IMR-90 (cell line): Measurements from ENCODE around the gene LENG9. TPM values are rescaled to one million over a fixed set of nuclear protein-coding genes. Genes with fewer than 3 reads are reported as not detected.

Experiments
- ATAC-seq: fragments of 200-7000 bp; cut with Tn5 transposase; 2 replicates; pipeline ENCODE4 v1.9.1; 2020; ENCODE audit warnings: low read depth, mild to moderate bottlenecking, moderate library complexity
- BruUV-seq: library from RNA; stranded (reverse); fragments of 400-500 nt; replicated peaks from 2 replicates; lab custom pipeline; 2021; lab: Mats Ljungman, UMichigan
- CTCF ChIA-PET: fragments of 300-600 bp; formaldehyde crosslinking; extraction: SDS; loops from one replicate; lab custom pipeline; 2021; ENCODE audit warnings: antibody characterized with exemption; lab: Yijun Ruan, JAX
- POLR2A ChIA-PET: fragments of 300-600 bp; sonication (Branson Sonifier 250); formaldehyde crosslinking; loops from one replicate; lab custom pipeline; 2022; ENCODE audit warnings: antibody characterized with exemption; ENCODE audit not compliant: unreplicated experiment; lab: Charles Lee
- DNase-seq: peaks from one replicate; pipeline ENCODE4 v3.0.0; 2013
- H2AFZ ChIP-seq: replicated peaks from 2 replicates; pipeline ENCODE3; 2013; ENCODE audit warnings: low read length, mild to moderate bottlenecking; ENCODE audit not compliant: poor library complexity
- H2AK5ac ChIP-seq: 2 replicates; pipeline ENCODE4 v1.6.1; 2013; ENCODE audit warnings: low read depth, low read length, inconsistent platforms
- H2AK9ac ChIP-seq: replicated peaks from 2 replicates; pipeline ENCODE3; 2013; ENCODE audit warnings: mild to moderate bottlenecking, low read depth, low read length, moderate library complexity; ENCODE audit not compliant: poor library complexity
- H2BK120ac ChIP-seq: 2 replicates; pipeline ENCODE4 v1.6.1; 2013; ENCODE audit warnings: low read depth, low read length, inconsistent platforms
- H2BK15ac ChIP-seq: 3 replicates; pipeline ENCODE4 v1.6.1; 2013; ENCODE audit warnings: low read depth, low read length, inconsistent platforms
- H2BK20ac ChIP-seq: 2 replicates; pipeline ENCODE4 v1.6.1; 2013; ENCODE audit warnings: low read depth, mild to moderate bottlenecking, inconsistent platforms, low read length, moderate library complexity
- H2BK5ac ChIP-seq: 2 replicates; pipeline ENCODE4 v1.6.1; 2013; ENCODE audit warnings: mild to moderate bottlenecking, low read depth, low read length, inconsistent platforms; ENCODE audit not compliant: poor library complexity, severe bottlenecking
- H3K14ac ChIP-seq: replicated peaks from 2 replicates; pipeline ENCODE4 v1.6.1; 2013; ENCODE audit warnings: low read depth, low read length, inconsistent platforms
- H3K18ac ChIP-seq: 2 replicates; pipeline ENCODE4 v1.6.1; 2013; ENCODE audit warnings: low read depth, low read length, control low read depth
- H3K23ac ChIP-seq: 2 replicates; pipeline ENCODE4 v1.6.1; 2013; ENCODE audit warnings: low read depth, low read length, inconsistent platforms
- H3K27ac ChIP-seq: 2 replicates; pipeline ENCODE4 v1.5.1; 2013; ENCODE audit warnings: mild to moderate bottlenecking, control low read depth, low read length; ENCODE audit not compliant: insufficient read depth
- H3K27me3 ChIP-seq: 2 replicates; pipeline ENCODE4 v1.6.1; 2013; ENCODE audit warnings: low read length; ENCODE audit not compliant: control insufficient read depth, insufficient read depth
- H3K36me3 ChIP-seq: 2 replicates; pipeline ENCODE4 v1.6.1; 2013; ENCODE audit warnings: low read length, mixed read lengths; ENCODE audit not compliant: control insufficient read depth, insufficient read depth
- H3K4ac ChIP-seq: 2 replicates; pipeline ENCODE4 v1.6.1; 2013; ENCODE audit warnings: low read depth, low read length, inconsistent platforms
- H3K4me1 ChIP-seq: 2 replicates; pipeline ENCODE4 v1.6.1; 2013; ENCODE audit warnings: low read length, mixed read lengths; ENCODE audit not compliant: control insufficient read depth, insufficient read depth
- H3K4me2 ChIP-seq: 2 replicates; pipeline ENCODE4 v1.6.1; 2013; ENCODE audit warnings: low read depth, mild to moderate bottlenecking, control low read depth, low read length, moderate library complexity
- H3K4me3 ChIP-seq: 2 replicates; pipeline ENCODE4 v1.5.1; 2013; ENCODE audit warnings: low read depth, mild to moderate bottlenecking, control low read depth, low read length, moderate library complexity; ENCODE audit not compliant: insufficient read depth
- H3K56ac ChIP-seq: 2 replicates; pipeline ENCODE4 v1.6.1; 2013; ENCODE audit warnings: low read length, inconsistent platforms; ENCODE audit not compliant: insufficient read depth; ENCODE audit errors: extremely low read depth
- H3K79me1 ChIP-seq, 2 experiments: 2 replicates each; pipeline ENCODE4 v1.6.1; 2013; ENCODE audit warnings: low read length in 2 of 2, inconsistent platforms in 1 of 2, low read depth in 1 of 2
- H3K9ac ChIP-seq: 2 replicates; pipeline ENCODE4 v1.6.1; 2013; ENCODE audit warnings: low read depth, low read length, control low read depth
- H3K9me1 ChIP-seq: 2 replicates; pipeline ENCODE4 v1.6.1; 2013; ENCODE audit warnings: low read length, inconsistent platforms; ENCODE audit not compliant: insufficient read depth
- H3K9me3 ChIP-seq: 2 replicates; pipeline ENCODE4 v1.6.1; 2013; ENCODE audit warnings: low read length; ENCODE audit not compliant: control insufficient read depth, insufficient read depth
- H4K20me1 ChIP-seq: 2 replicates; pipeline ENCODE4 v1.6.1; 2013; ENCODE audit warnings: low read length, inconsistent platforms; ENCODE audit not compliant: insufficient read depth
- H4K5ac ChIP-seq: 2 replicates; pipeline ENCODE4 v1.6.1; 2013; ENCODE audit warnings: mild to moderate bottlenecking, low read depth, low read length, control low read depth
- H4K8ac ChIP-seq, 2 experiments: 2 replicates each; pipeline ENCODE4 v1.6.1; 2013; ENCODE audit warnings: low read depth in 2 of 2, low read length in 2 of 2, control low read depth in 1 of 2, inconsistent platforms in 1 of 2
- H4K91ac ChIP-seq: 2 replicates; pipeline ENCODE4 v1.6.1; 2013; ENCODE audit warnings: low read depth, low read length, inconsistent platforms; ENCODE audit not compliant: insufficient read depth
- CEBPB ChIP-seq: IDR thresholded peaks from 2 replicates; pipeline ENCODE4 v1.6.1; 2012; ENCODE audit warnings: low read depth, low read length, improper control_type of control experiment
- CTCF ChIP-seq: conservative IDR thresholded peaks from 2 replicates; pipeline ENCODE4 v1.5.1; 2012; ENCODE audit warnings: mild to moderate bottlenecking, low read depth, low read length, improper control_type of control experiment
- ELK1 ChIP-seq: fragments of 150-350 bp; IDR thresholded peaks from 2 replicates; pipeline ENCODE4 v1.6.1; 2016; ENCODE audit warnings: low read depth, mild to moderate bottlenecking, low read length, moderate library complexity, borderline replicate concordance
- FOS ChIP-seq: fragments of 150-350 bp; IDR thresholded peaks from 2 replicates; pipeline ENCODE4 v1.6.1; 2016; ENCODE audit warnings: low read depth, low read length
- NFE2L2 ChIP-seq: fragments of 150-350 bp; IDR thresholded peaks from 2 replicates; pipeline ENCODE4 v1.6.1; 2016; ENCODE audit warnings: low read depth, mild to moderate bottlenecking, low read length
- POLR2A ChIP-seq: IDR thresholded peaks from 2 replicates; pipeline ENCODE4 v1.6.1; 2012; ENCODE audit warnings: mild to moderate bottlenecking, low read depth, low read length
- RAD21 ChIP-seq: IDR thresholded peaks from 2 replicates; pipeline ENCODE4 v1.6.1; 2012; ENCODE audit warnings: low read length, improper control_type of control experiment
- RCOR1 ChIP-seq: IDR thresholded peaks from 2 replicates; pipeline ENCODE4 v1.6.1; 2012; ENCODE audit warnings: mild to moderate bottlenecking, low read length, improper control_type of control experiment; ENCODE audit not compliant: insufficient replicate concordance
- RFX5 ChIP-seq: IDR thresholded peaks from 2 replicates; pipeline ENCODE4 v1.8.0; 2012; ENCODE audit warnings: low read depth, mild to moderate bottlenecking, low read length, moderate library complexity
- SMC3 ChIP-seq: fragments of 150-350 bp; IDR thresholded peaks from 2 replicates; pipeline ENCODE4 v1.6.1; 2016; ENCODE audit warnings: low read depth, mild to moderate bottlenecking, antibody characterized with exemption, low read length, moderate library complexity
- whole genome bisulfite sequencing, 2 experiments: methylation state at CpG; one replicate each; pipeline versions ENCODE4 v1.1.5 to v1.1.7; 2013; ENCODE audit warnings: missing lambda C conversion rate in 2 of 2; ENCODE audit not compliant: insufficient read length in 1 of 2; ENCODE audit errors: extremely low coverage in 2 of 2; 5-methylcytosine and 5-hydroxymethylcytosine counted together
- dilution Hi-C: fragments of 300-500 bp; cut with HindIII; formaldehyde crosslinking; loops from one replicate; pipeline ENCODE4 v1.14.3; 2018; ENCODE audit warnings: low sequenced_read_pairs; ENCODE audit not compliant: unreplicated experiment
- in situ Hi-C: fragments of 300-500 bp; cut with MboI; formaldehyde crosslinking; loops from 3 replicates; pipeline ENCODE4 v1.14.3; 2019; ENCODE audit warnings: low sequenced_read_pairs, inconsistent platforms, mixed read lengths
- intact Hi-C: fragments of 100-400 bp; cut with micrococcal nuclease; formaldehyde crosslinking; loops from 2 replicates; pipeline ENCODE4 v1.10.0; 2022
- polyA plus RNA-seq, 3 experiments: library from polyadenylated mRNA; depleted of rRNA; stranded (reverse); fragments of >200 nt; gene quantifications; 2 replicates each; pipeline ENCODE4 v1.2.3, GENCODE V29; 2012; ENCODE audit warnings: low replicate concordance in 1 of 3
- total RNA-seq: library from RNA; depleted of rRNA; stranded (reverse); fragments of >200 nt; gene quantifications from 2 replicates; pipeline ENCODE4 v1.2.3, GENCODE V29; 2012

The LENG9 gene
- total and polyA plus RNA-seq, 2 of the 4 experiments (the other 2 are of a cell fraction) = 0.94 to 1.1 TPM

GRCh38 chr19:54480051-54480450 is 16.5 kb upstream of the LENG9 start:
- Histone ChIP-seq H3K9ac (no peak overlapping the region), H3K56ac (no peak overlapping the region), H2AK5ac (no peak overlapping the region), H3K36me3 (no peaks in the 10 kb centered on the region), H2BK20ac (no peak overlapping the region), H3K27ac (no peak overlapping the region), H3K4me2 (no peak overlapping the region), H3K14ac (no peak overlapping the region), H4K20me1 (no peaks in the 10 kb centered on the region), H2BK120ac (no peak overlapping the region), H3K9me3 (no peaks in the 10 kb centered on the region), H2BK15ac (no peak overlapping the region), H3K4ac (no peak overlapping the region), H4K5ac (no peak overlapping the region), H4K91ac (no peak overlapping the region), H3K4me3 (no peak overlapping the region), H2BK5ac (no peak overlapping the region), H3K9me1 (no peaks in the 10 kb centered on the region), H3K4me1 (no peaks in the 10 kb centered on the region), H3K79me1 (no peaks in the 10 kb centered on the region), H4K8ac (no peak overlapping the region), H2AFZ (no peak overlapping the region), H3K23ac (no peak overlapping the region), H3K27me3 (0 out of 2 replicates have a peak, but pooled peaks cover 2% of the 10 kb centered on the region), H3K18ac (no peak overlapping the region), H2AK9ac (no peak overlapping the region)
- in situ Hi-C loops (no loop called here), intact Hi-C loops (no loop called here), dilution Hi-C loops (no loop called here)
- POLR2A ChIA-PET = no interaction called here
- ATAC-seq (no peak), DNase-seq (no peak)
- CTCF ChIA-PET = no interaction called here
- TF ChIP-seq RFX5 (no peak), NFE2L2 (no peak), RCOR1 (no peak), CEBPB (no peak), CTCF (no peak), POLR2A (no peak), ELK1 (no peak), FOS (no peak), RAD21 (no peak), SMC3 (no peak)
- BruUV-seq = no TSS peak
- WGBS, 2 experiments = 100% methylated on average over 1 of the region's 2 CpGs; no CpG with 5 or more reads in 1 of the 2 experiments
